Type B pancreatic cell (in vitro differentiated cells): ENCODE measurements around the gene KLHL36. TPM values are rescaled to one million over a fixed set of nuclear protein-coding genes. Genes with fewer than 3 reads are reported as not detected.

Experiments
- DNase-seq: peaks from one replicate; pipeline ENCODE4 v3.0.0; 2021; ENCODE audit warnings: mixed read lengths; ENCODE audit not compliant: unreplicated experiment; ENCODE audit errors: extremely low spot score
- H3K27ac Mint-ChIP-seq: 2 replicates; pipeline ENCODE4 v1.8.0; 2021; ENCODE audit warnings: mild to moderate bottlenecking, mixed read lengths
- H3K27me3 Mint-ChIP-seq: 2 replicates; pipeline ENCODE4 v1.8.0; 2021; ENCODE audit warnings: mixed read lengths
- H3K36me3 Mint-ChIP-seq: 2 replicates; pipeline ENCODE4 v1.8.0; 2021; ENCODE audit warnings: mixed read lengths
- H3K4me1 Mint-ChIP-seq: one replicate; pipeline ENCODE4 v1.8.0; 2021; ENCODE audit warnings: mixed read lengths; ENCODE audit not compliant: unreplicated experiment
- H3K4me3 Mint-ChIP-seq: 2 replicates; pipeline ENCODE4 v1.8.0; 2021; ENCODE audit warnings: mild to moderate bottlenecking, mixed read lengths
- H3K9me3 Mint-ChIP-seq: 2 replicates; pipeline ENCODE4 v1.8.0; 2021; ENCODE audit warnings: mixed read lengths
- total RNA-seq: library from RNA; stranded (reverse); gene quantifications from 2 replicates; pipeline ENCODE4 v1.2.1, GENCODE V29; 2021; ENCODE audit warnings: low replicate concordance
- TF ChIP-seq, protein P1 (sequence below): fragments of 200-600 bp; sonication (generic); conservative IDR thresholded peaks from 2 replicates; pipeline ENCODE4 v1.5.0; 2021; ENCODE audit warnings: antibody characterized with exemption, mild to moderate bottlenecking

KLHL36 gene
- total RNA-seq, 1 donor from 2014 or later: 40.3 TPM

DNA sequence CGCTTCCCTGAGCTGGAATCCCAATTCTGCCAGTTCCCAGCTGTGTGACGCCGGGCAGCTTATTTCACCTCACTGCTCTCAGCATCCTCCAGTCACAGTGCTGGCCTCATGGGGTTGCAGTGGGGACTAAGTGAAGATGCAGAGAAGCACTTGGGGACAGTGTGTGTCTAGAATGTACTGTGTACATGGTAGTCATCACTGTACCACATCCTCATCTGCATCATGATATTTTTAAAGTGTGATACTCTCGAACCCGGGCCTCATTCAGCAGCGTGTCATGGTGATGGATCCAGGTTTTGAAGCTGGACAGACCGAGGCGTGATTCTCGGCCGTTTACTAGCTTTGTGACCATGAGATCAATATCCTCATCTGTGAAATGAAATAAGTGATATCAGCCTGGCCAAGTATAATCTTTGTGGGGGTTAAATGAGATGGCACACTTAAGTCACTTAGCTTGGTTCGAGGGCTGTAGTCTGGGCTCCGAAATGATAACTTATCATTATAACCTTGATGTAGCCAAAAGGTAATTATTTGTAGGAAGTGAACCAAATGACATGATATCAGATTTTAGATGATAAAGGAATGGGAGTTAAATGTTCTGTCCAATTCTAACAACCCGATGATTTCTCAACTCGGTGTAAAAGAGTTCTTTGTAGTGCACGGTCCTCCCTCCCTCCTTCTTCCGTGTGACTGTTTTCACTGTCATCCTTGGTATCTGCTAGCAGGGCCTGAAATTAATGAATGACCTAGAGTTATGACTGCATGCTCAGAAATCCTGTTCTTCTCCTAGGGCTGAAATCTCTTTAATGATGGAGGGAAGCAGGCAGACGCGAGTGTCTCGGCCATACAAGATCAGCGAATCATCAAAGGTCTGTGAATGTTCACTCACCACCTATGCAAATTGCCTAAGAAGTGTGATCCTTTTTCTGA lies 2.0 kb downstream of the KLHL36 start:
- TF ChIP-seq, protein P1, sequence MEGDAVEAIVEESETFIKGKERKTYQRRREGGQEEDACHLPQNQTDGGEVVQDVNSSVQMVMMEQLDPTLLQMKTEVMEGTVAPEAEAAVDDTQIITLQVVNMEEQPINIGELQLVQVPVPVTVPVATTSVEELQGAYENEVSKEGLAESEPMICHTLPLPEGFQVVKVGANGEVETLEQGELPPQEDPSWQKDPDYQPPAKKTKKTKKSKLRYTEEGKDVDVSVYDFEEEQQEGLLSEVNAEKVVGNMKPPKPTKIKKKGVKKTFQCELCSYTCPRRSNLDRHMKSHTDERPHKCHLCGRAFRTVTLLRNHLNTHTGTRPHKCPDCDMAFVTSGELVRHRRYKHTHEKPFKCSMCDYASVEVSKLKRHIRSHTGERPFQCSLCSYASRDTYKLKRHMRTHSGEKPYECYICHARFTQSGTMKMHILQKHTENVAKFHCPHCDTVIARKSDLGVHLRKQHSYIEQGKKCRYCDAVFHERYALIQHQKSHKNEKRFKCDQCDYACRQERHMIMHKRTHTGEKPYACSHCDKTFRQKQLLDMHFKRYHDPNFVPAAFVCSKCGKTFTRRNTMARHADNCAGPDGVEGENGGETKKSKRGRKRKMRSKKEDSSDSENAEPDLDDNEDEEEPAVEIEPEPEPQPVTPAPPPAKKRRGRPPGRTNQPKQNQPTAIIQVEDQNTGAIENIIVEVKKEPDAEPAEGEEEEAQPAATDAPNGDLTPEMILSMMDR: no peak
- Mint-ChIP-seq H3K9me3 (no peaks in the 10 kb centered on the region), H3K4me3 (peak overlapping the region; percentile 84), H3K36me3 (peaks cover 8% of the 10 kb centered on the region), H3K27ac (peak overlapping the region; percentile 91), H3K4me1 (peaks cover 16% of the 10 kb centered on the region), H3K27me3 (peaks cover 4% of the 10 kb centered on the region)
- no peak for DNase-seq

DNA sequence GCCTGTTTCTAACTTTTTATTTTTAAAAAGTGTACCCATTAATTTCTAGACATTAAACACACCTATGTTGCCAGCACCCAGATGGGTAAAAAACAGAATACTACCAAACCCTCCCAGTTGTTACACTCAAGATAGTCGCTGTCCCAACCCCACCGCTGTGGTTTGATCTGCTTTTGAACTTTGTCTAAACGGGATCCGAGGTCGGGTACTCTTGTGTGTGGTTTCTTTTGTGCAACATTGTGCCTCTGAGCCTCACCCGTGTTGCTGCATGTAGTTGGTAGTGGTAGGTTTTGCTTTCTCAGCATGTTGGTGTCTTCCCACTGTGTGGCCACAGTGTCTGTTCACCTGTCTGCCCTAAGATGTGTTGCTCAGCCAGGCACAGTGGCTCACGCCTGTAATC lies 4.3 kb downstream of the KLHL36 start:
- H3K4me1 Mint-ChIP-seq: peaks cover 14% of the 10 kb centered on the region
- no peak overlapping the region for H3K4me3 Mint-ChIP-seq
- H3K27me3 Mint-ChIP-seq: no peaks in the 10 kb centered on the region
- H3K27ac Mint-ChIP-seq: no peak overlapping the region
- H3K9me3 Mint-ChIP-seq: no peaks in the 10 kb centered on the region
- peaks cover 8% of the 10 kb centered on the region for H3K36me3 Mint-ChIP-seq
- TF ChIP-seq, protein P1: no peak
- no peak for DNase-seq

DNA sequence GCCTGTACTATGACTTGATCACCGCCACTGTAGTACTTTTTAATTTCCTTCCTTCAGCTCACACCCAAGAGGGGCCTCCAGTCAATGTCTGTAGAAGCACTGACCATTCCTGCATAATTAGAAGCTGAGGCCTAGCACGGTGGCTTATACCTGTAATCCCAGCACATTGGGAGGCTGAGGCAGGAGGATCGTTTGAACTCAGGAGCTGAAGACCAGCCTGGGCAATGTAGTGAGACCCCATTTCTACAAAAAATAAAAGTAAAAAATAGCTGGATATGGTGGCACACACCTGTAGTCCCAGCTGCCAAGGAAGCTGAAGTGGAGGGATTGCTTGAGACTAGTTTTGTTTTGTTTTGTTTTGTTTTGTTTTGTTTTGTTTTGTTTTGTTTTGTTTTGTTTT lies 5.9 kb downstream of the KLHL36 start:
- Mint-ChIP-seq H3K4me3 (no peak overlapping the region), H3K27ac (no peak overlapping the region), H3K27me3 (no peaks in the 10 kb centered on the region), H3K36me3 (peaks cover 16% of the 10 kb centered on the region), H3K4me1 (peaks cover 12% of the 10 kb centered on the region), H3K9me3 (no peaks in the 10 kb centered on the region)
- no peak for DNase-seq
- TF ChIP-seq, protein P1: no peak

DNA sequence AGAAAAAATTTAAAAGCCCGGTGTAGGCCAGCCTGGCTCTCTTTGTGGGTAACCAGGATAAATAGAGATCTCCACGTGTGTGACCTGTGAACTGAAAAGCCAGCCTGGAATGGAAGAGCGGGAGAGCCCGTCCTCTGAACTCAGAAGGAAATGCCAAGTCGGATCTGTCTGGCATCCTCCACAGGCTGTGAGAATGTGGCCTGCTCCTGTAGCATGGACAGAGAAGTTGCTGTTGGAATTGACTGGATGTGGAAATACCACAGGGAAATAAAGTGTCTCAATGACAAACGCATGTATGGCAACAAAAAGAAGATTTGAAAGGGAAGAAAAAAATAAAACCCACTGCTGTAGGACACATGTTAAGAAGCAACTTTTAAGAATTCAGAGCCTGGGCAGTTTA lies 6.7 kb downstream of the KLHL36 start:
- no peak overlapping the region for H3K4me3 Mint-ChIP-seq
- H3K4me1 Mint-ChIP-seq: peaks cover 11% of the 10 kb centered on the region
- H3K9me3 Mint-ChIP-seq: no peaks in the 10 kb centered on the region
- TF ChIP-seq, protein P1: no peak
- no peak for DNase-seq
- no peaks in the 10 kb centered on the region for H3K27me3 Mint-ChIP-seq
- no peak overlapping the region for H3K27ac Mint-ChIP-seq
- H3K36me3 Mint-ChIP-seq: peaks cover 16% of the 10 kb centered on the region

DNA sequence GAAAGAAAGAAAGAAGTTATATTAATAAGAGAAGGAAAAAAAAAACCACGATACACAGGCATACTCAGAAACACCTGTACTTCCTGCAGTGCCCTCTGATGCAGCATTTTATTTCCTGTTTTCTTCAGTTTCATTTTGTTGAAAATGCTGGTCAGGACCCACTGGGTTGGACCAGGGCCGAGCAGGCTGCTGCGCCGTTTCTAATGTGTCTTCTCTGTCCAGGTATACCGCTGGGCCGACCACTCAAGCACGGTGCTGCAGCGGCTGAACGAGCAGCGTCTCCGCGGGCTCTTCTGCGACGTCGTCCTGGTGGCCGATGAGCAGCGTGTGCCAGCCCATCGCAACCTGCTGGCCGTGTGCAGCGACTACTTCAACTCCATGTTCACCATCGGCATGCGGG lies 8.3 kb downstream of the KLHL36 start:
- DNase-seq: no peak
- no peaks in the 10 kb centered on the region for H3K4me1 Mint-ChIP-seq
- H3K27me3 Mint-ChIP-seq: no peaks in the 10 kb centered on the region
- no peak overlapping the region for H3K4me3 Mint-ChIP-seq
- TF ChIP-seq, protein P1: no peak
- no peak overlapping the region for H3K27ac Mint-ChIP-seq
- peaks cover 11% of the 10 kb centered on the region for H3K36me3 Mint-ChIP-seq
- no peaks in the 10 kb centered on the region for H3K9me3 Mint-ChIP-seq
